ENCODE measurements around the gene ADRM1. TPM values are rescaled to one million over a fixed set of nuclear protein-coding genes. Genes with fewer than 3 reads are reported as not detected.

Gene ADRM1
- total and polyA plus RNA-seq, 2 of the 4 experiments (the other 2 are of a cell fraction), result 103 to 149 TPM

GRCh38 chr20:62319346-62319909 is 16.6 kb downstream of the ADRM1 start:
- CTCF ChIA-PET, result no interaction called here
- Histone ChIP-seq H3K4ac (ENCODE audit: low read depth, low read length) (no peak overlapping the region), H3K23ac (ENCODE audit: low read depth, low read length) (no peak overlapping the region), H4K8ac (ENCODE audit: low read depth in 2 of 2, low read length in 2 of 2) (no peak overlapping the region), H3K14ac (replicated peaks; ENCODE audit: low read depth, low read length) (no peak overlapping the region), H4K91ac (ENCODE audit: insufficient read depth, low read depth, low read length) (no peak overlapping the region), H2BK120ac (ENCODE audit: low read depth, low read length) (no peak overlapping the region), H3K18ac (ENCODE audit: low read depth, low read length) (no peak overlapping the region), H2BK20ac (ENCODE audit: low read depth, low read length) (no peak overlapping the region), H3K36me3 (ENCODE audit: control insufficient read depth, insufficient read depth, low read length) (peaks cover 46% of the 10 kb centered on the region; the same call in 1 of the 2 replicates), H3K27ac (ENCODE audit: insufficient read depth, low read length) (no peak overlapping the region), H3K27me3 (ENCODE audit: control insufficient read depth, insufficient read depth, low read length) (no peaks in the 10 kb centered on the region), H2AFZ (replicated peaks; ENCODE audit: low read length, poor library complexity) (no peak overlapping the region), H3K9ac (ENCODE audit: low read depth, low read length) (no peak overlapping the region), H3K9me1 (ENCODE audit: insufficient read depth, low read length) (no peaks in the 10 kb centered on the region), H2AK9ac (replicated peaks; ENCODE audit: low read depth, low read length, poor library complexity) (no peak overlapping the region), H4K20me1 (ENCODE audit: insufficient read depth, low read length) (no peaks in the 10 kb centered on the region), H3K4me3 (ENCODE audit: insufficient read depth, low read depth, low read length) (no peak overlapping the region), H2AK5ac (ENCODE audit: low read depth, low read length) (no peak overlapping the region), H3K4me1 (ENCODE audit: control insufficient read depth, insufficient read depth, low read length) (no peaks in the 10 kb centered on the region), H2BK15ac (ENCODE audit: low read depth, low read length) (no peak overlapping the region), H3K9me3 (ENCODE audit: control insufficient read depth, insufficient read depth, low read length) (no peaks in the 10 kb centered on the region), H2BK5ac (ENCODE audit: low read depth, low read length, poor library complexity, severe bottlenecking) (no peak overlapping the region), H3K56ac (ENCODE audit: extremely low read depth, insufficient read depth, low read length) (no peak overlapping the region), H3K79me1 (ENCODE audit: low read depth in 1 of 2, low read length in 2 of 2) (no peaks in the 10 kb centered on the region), H4K5ac (ENCODE audit: low read depth, low read length) (no peak overlapping the region), H3K4me2 (ENCODE audit: low read depth, low read length) (no peak overlapping the region)
- TF ChIP-seq POLR2A (IDR thresholded peaks at IDR 0.05; ENCODE audit: low read depth, low read length) (no peak), MAFK (IDR thresholded peaks at IDR 0.05; ENCODE audit: low read depth, low read length) (no peak), RAD21 (IDR thresholded peaks at IDR 0.05; ENCODE audit: low read length) (no peak)
- dilution Hi-C loops (cut with HindIII; ENCODE audit: low sequenced_read_pairs, unreplicated experiment), result no loop called here
- in situ Hi-C loops (cut with MboI; ENCODE audit: low sequenced_read_pairs), result no loop called here
- no TSS peak for BruUV-seq (replicated peaks)
- 91% methylated on average over 17 of the region's 29 CpGs; no CpG with 5 or more reads in 1 of the 2 experiments for WGBS, 2 experiments (ENCODE audit: extremely low coverage in 2 of 2, insufficient read length in 1 of 2)
- POLR2A ChIA-PET (ENCODE audit: unreplicated experiment), result no interaction called here
- no peak for DNase-seq
- intact Hi-C loops (cut with micrococcal nuclease), result no loop called here
- no peak for ATAC-seq (ENCODE audit: low read depth)
